GM21723 (cell line): Measurements from ENCODE around the gene PLEKHG2.
"Not testable (repeated sequence)": the region's sequence is repeated elsewhere in the genome, so short reads cannot be mapped to it uniquely, and the experiment has no call there.

Experiments
- ATAC-seq: cut with Tn5 transposase; IDR thresholded peaks from one replicate; pipeline ENCODE4 v1.9.1; 2021; ENCODE audit warnings: mild to moderate bottlenecking, moderate library complexity; ENCODE audit not compliant: unreplicated experiment

The PLEKHG2 gene, protein sequence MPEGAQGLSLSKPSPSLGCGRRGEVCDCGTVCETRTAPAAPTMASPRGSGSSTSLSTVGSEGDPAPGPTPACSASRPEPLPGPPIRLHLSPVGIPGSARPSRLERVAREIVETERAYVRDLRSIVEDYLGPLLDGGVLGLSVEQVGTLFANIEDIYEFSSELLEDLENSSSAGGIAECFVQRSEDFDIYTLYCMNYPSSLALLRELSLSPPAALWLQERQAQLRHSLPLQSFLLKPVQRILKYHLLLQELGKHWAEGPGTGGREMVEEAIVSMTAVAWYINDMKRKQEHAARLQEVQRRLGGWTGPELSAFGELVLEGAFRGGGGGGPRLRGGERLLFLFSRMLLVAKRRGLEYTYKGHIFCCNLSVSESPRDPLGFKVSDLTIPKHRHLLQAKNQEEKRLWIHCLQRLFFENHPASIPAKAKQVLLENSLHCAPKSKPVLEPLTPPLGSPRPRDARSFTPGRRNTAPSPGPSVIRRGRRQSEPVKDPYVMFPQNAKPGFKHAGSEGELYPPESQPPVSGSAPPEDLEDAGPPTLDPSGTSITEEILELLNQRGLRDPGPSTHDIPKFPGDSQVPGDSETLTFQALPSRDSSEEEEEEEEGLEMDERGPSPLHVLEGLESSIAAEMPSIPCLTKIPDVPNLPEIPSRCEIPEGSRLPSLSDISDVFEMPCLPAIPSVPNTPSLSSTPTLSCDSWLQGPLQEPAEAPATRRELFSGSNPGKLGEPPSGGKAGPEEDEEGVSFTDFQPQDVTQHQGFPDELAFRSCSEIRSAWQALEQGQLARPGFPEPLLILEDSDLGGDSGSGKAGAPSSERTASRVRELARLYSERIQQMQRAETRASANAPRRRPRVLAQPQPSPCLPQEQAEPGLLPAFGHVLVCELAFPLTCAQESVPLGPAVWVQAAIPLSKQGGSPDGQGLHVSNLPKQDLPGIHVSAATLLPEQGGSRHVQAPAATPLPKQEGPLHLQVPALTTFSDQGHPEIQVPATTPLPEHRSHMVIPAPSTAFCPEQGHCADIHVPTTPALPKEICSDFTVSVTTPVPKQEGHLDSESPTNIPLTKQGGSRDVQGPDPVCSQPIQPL (N-terminal part only)

GRCh38 chr19:39412100-39412866 lies at the start of gene PLEKHG2:
Gene PLEKHG2 (plus strand): TSS chr19:39412669. CDS start chr19:39414087, 1,418 bp downstream.
- peak; percentile 44 for ATAC-seq

DNA sequence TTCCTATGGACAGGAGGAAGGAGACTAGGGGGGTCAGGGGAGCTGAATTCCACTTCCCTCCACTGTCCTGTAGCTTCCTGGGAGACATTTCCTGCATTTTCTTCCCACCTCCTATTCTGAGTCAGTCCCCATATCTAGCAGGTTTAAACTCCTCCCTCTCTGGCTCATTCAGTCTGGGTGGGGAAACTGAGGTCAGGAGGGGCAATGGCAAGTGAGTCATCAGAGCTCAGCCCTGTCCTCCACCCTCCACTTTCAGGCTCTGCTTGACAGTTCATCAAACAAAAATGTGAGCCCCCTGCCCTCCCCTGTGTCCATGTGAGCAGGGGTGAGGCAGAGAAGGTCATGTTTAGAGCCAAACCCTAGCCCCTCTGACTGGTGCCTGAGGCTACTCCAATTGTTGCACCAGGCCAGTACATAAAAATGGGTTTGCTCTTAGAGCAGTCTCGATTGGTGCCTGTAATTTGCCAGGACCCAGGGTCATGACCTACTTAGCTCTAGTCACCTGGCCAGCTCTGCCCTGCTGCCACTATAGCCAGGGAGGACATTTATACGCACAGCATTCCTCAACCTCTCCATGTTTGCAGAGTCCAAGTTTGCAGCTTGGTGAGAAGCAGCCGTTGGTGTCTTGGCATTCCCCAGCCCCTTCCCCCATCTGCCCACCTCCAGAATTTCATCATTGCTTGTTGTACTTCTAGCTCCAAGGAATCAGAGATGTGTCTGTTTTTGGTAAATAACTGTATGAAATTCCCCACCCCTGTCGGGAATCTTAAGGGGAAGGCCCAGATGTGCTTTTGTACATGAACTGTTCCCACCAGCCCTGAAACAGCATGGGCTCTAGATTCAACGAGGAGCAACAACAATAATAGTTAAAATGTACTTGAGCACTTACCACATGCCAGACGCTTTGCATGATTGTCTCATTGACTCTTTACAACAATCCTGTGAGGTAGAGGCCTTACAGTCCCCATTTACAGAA lies 49.5 kb upstream of the PLEKHG2 start:
- ATAC-seq: no peak

DNA sequence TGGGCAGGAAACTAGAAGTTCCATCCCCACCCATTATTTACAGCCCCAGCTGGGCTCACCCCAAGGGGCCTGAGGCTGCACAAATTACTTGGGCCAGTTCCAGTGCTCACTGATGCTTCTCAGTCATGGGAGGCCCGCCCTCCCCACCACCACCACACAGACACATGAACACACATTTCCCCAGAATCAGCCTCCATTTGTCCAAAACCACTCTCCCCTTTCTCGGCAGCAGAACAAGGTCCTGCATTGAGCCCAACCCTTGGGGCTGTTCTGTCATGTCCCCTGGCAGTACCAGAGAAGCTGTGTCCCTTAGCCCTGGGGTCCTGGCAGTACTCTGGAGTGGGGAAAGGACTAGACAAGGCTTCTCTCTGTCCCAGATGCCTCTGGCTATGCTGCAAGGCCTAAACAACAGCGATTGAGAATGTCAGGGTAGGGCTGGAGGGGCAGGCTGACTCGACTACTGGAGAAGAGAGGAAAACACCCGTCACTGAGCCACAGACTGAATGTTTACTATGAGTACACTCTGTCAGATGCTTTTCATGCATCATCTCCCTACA lies 48.5 kb upstream of the PLEKHG2 start:
- ATAC-seq: no peak

- no peak for ATAC-seq
Observed at GRCh38 chr19:39365531-39365930, 46.9 kb upstream of the PLEKHG2 start.

DNA sequence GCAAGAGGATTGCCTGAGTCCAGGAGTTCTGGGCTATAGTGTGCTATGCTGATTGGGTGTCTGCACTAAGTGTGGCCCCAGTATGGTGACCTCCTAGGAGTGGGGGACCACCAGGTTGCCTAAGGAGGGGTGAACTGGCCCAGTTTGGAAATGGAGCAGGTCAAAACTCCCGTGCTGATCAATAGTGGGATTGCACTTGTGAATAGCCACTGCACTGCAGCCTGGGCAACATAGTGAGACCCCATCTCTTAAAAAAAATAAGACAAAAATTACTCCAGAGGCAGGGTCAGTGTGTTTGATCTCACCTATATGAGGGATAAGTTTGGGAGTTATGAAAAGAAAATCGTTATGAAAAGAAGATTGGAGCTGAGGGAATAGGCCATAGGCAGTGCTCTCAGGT lies 43.3 kb upstream of the PLEKHG2 start:
- no peak for ATAC-seq

- ATAC-seq: no peak
Observed at GRCh38 chr19:39370735-39371134, 41.7 kb upstream of the PLEKHG2 start.

- no peak for ATAC-seq
Observed at GRCh38 chr19:39372047-39372802, 40.2 kb upstream of the PLEKHG2 start.

- ATAC-seq: no peak
Observed at GRCh38 chr19:39372941-39373340, 39.5 kb upstream of the PLEKHG2 start.

DNA sequence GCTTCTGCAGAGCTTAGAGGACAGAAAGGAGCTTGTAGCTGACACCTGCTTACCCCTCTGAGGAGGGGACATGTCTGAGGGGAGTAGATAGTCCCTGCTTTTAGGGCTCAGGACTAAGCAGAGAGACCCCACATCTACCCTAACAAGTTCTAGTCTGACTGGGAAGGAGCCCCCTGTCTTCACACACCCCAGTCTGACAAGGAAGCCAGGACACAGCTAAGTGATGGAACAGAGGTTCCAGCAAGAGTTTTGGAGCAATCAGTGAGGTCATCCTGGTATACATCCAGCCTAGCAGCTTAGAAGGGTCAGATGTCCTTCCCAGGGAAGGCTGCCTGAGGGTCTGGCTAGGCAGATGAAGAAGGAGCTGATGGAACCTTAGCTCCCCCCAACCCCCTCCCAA lies 36.5 kb upstream of the PLEKHG2 start:
- no peak for ATAC-seq

DNA sequence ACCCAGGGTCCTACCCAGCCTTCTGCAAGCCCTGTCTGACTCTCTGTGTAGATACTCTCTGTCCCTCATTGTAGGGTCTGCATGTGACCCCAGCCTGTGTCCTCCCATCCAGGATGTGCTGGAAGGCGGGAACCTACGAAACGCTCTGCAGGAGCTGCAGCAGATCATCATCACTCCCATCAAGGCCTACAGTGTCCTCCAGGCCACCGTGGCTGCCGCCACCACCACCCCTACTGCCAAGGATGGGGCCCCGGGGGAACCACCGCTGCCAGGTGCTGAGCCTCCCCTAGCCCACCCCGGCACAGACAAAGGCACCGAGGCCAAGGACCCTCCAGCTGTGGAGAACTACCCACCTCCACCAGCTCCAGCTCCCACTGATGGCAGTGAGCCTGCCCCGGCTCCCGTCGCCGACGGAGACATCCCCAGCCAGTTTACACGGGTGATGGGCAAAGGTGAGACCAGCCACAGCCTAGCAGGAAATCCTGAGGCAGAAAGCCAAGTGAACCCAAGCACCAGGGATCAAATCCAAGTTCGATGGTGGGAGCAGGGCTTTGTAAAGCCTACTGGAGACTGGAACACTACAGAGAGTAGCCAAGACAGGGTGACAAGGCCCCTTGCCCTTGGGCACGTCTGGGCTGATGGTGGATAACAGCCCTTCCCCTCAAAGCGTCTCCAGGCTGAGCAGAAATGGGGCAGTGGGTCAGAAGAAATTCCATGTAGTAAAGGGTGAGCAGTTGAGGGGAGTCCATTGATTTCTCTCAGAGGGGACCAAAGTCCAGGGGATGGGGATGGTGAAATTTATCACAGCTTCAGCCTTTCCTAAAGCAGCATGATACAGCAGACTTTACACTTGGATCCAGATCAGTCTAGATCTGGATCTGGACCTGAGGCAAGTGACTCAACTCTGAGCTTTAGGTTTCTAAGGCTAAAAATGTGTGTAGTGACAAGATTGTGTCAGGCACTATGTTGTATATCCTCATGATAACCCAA lies 34.8 kb upstream of the PLEKHG2 start:
- no peak for ATAC-seq

DNA sequence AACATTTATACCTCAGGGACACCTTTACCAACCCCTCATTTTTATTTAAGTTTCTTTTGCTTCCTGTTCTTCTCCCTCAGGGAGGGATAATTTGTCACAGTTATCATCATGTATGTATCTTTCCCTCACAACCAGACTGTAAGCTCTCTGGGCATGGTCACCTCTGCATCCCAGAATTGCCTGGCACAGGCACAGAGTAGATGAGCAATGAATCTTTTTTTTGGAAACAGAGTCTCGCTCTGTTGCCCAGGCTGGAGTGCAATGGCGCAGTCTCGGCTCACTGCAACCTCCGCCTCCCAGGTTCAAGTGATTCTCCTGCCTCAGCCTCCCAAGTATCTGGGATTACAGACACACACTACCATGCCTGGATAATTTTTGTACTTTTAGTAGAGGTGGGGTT lies 33.1 kb upstream of the PLEKHG2 start:
- not testable (repeated sequence) for ATAC-seq

DNA sequence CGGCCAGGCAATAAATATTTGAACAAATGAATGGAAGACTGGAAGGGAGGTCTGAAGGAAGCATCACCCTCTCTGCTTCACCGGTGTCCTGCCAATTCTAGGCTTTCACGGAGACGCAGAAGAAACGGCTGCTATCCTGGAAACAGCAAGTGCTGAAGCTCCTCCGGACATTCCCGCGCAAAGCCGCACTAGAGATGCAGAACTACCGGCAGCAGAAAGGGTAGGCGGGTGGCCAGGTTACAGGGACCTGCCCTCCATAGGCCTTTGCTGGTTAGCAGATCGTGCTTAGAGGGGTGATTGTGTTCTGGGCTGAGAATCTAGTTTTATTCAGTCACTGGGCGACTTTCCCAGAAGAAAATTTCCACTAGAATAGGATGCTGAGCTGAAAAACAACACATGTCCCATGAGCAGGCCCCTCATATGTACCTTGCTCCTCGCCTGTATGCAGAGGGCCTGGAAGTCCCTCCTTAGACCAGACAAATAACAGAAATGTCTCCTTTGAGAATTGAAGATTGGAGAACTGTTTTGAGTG lies 32.5 kb upstream of the PLEKHG2 start:
- ATAC-seq: no peak

- ATAC-seq: no peak
Observed at GRCh38 chr19:39380521-39381502, 31.7 kb upstream of the PLEKHG2 start.

GRCh38 chr19:39381910-39382611 lies 30.4 kb upstream of the PLEKHG2 start:
- ATAC-seq: no peak
